GM20431 (cell line): ENCODE measurements around the gene PVRIG.
"Not testable (repeated sequence)": the region's sequence is repeated elsewhere in the genome, so short reads cannot be mapped to it uniquely, and the experiment has no call there.

Experiments
- in situ Hi-C: fragments of 300-500 bp; cut with MseI, MboI; formaldehyde crosslinking; loops from one replicate; pipeline ENCODE4 v1.15.0; 2020; ENCODE audit warnings: low sequenced_read_pairs; ENCODE audit not compliant: unreplicated experiment

Gene PVRIG

GRCh38 chr7:100219801-100220585, at the start of gene PVRIG:
Gene PVRIG, plus strand, starts transcription at chr7:100219949. Its CDS starts 22 bp downstream, at chr7:100219971.
- in situ Hi-C loops = not testable (repeated sequence)

- in situ Hi-C loops = no loop called here
Measured at GRCh38 chr7:100170101-100170897, 49.5 kb upstream of the PVRIG start.

- in situ Hi-C loops = no loop called here
Measured at GRCh38 chr7:100171087-100171681, 48.6 kb upstream of the PVRIG start.

GRCh38 chr7:100171840-100172239, 47.9 kb upstream of the PVRIG start:
- in situ Hi-C loops = no loop called here

GRCh38 chr7:100173806-100174495, 45.8 kb upstream of the PVRIG start:
- in situ Hi-C loops = no loop called here

GRCh38 chr7:100174582-100174981, 45.2 kb upstream of the PVRIG start:
- in situ Hi-C loops = no loop called here

GRCh38 chr7:100175296-100175935, 44.3 kb upstream of the PVRIG start:
- in situ Hi-C loops = no loop called here

- in situ Hi-C loops = no loop called here
Measured at GRCh38 chr7:100176096-100177044, 43.4 kb upstream of the PVRIG start.

GRCh38 chr7:100177045-100178001, 42.4 kb upstream of the PVRIG start, which contains the start of the genes GPC2 and STAG3:
Gene GPC2, minus strand, starts transcription at chr7:100177381. Its CDS starts 182 bp downstream, at chr7:100177199.
Gene STAG3, plus strand, starts transcription at chr7:100177918. Its CDS starts 2,639 bp downstream, at chr7:100180557.
- in situ Hi-C loops = no loop called here

- in situ Hi-C loops = not testable (repeated sequence)
Measured at GRCh38 chr7:100180084-100180483, 39.7 kb upstream of the PVRIG start.

- in situ Hi-C loops = not testable (repeated sequence)
Measured at GRCh38 chr7:100182616-100183015, 37.1 kb upstream of the PVRIG start.

GRCh38 chr7:100183090-100183489, 36.7 kb upstream of the PVRIG start:
- in situ Hi-C loops = not testable (repeated sequence)

- in situ Hi-C loops = no loop called here
Measured at GRCh38 chr7:100185726-100186125, 34.0 kb upstream of the PVRIG start.

- in situ Hi-C loops = no loop called here
Measured at GRCh38 chr7:100189061-100189460, 30.7 kb upstream of the PVRIG start.

- in situ Hi-C loops = no loop called here
Measured at GRCh38 chr7:100190048-100190711, 29.6 kb upstream of the PVRIG start.

- in situ Hi-C loops = no loop called here
Measured at GRCh38 chr7:100191775-100192174, 28.0 kb upstream of the PVRIG start.

GRCh38 chr7:100192281-100192862, 27.4 kb upstream of the PVRIG start:
- in situ Hi-C loops = not testable (repeated sequence)
